Measurements from ENCODE around the gene PCNX2.
"Not testable (repeated sequence)": the region's sequence is repeated elsewhere in the genome, so short reads cannot be mapped to it uniquely, and the experiment has no call there.

Gene PCNX2

DNA sequence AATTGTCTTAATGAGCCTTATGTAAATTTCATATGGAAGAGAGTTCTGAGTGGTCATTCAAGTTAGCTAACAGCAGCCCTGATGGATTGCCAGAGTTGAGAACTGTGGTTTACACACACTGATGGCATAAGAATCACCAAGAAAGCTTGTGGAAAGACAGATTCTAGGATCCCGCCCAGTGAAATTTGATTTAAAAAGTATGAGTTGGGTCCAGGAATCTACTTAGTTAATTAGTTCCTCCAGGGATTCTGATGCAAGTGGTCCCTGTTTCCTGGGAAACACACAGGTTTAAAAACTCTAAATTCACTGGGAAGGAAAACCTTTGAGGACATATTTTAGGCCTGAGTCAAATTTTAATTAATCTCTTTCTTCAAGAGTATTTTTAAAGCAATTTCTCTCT lies 200.8 kb downstream of the PCNX2 start:
- DNase-seq: no peak

DNA sequence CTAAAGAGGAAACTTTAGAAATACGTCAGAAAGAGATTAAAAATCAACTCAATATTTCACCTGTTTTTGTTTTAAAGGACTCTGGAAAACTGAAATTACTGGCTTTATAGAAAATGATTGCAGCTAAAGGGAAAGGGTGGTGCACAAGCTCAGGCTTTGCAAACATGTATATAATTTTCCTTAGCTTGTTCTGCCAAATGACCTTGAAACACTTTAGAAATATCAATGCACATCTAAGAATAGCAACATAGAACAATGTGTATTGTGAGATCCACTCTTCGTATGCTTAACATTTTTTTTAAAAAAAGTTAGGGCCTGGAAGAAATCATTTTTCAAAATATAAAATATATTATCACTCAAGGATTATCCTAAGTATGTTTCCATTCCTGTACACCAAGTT lies 201.3 kb downstream of the PCNX2 start:
- no peak for DNase-seq

- no peak for DNase-seq
These were observed 204.6 kb downstream of the PCNX2 start for GRCh38 chr1:233090746-233091494.

DNA sequence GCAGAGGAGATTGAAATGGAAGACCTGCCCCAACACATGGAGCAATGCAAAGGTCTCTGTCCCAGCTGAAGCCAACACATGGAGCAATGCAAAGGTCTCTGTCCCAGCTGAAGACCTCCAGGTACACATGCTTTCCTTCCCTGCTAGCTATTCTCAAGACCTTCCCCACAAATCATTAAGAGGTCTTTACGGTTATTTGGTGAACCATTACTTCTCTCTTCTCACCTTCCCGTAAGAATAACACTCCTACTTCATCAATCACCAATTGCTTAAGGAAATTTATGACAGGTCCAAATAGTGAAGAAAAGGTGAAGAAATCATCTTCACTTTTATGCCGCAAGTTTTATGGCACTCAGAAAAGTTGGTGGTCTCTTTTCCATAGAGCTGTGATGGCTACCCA lies 206.3 kb downstream of the PCNX2 start:
- DNase-seq: no peak

DNA sequence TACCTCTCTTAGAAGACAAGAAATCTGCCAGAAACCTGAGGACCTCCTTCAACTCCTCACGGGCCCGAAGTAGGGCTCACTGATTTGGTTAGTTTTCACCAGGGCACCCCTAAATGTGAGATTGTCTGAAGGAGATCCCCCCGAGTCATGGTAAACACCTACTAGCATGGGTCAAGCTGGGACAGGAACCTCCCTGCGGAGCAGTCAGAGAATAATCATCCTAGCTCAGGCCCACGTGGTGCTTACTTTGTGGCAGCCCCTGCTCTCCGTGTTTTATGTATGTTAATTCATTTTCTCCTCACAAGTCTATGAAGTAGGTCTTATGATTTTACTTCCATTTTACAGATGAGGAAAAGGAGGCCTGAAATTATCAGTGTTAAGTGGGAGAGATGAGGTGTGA lies 206.9 kb downstream of the PCNX2 start:
- DNase-seq: no peak

DNA sequence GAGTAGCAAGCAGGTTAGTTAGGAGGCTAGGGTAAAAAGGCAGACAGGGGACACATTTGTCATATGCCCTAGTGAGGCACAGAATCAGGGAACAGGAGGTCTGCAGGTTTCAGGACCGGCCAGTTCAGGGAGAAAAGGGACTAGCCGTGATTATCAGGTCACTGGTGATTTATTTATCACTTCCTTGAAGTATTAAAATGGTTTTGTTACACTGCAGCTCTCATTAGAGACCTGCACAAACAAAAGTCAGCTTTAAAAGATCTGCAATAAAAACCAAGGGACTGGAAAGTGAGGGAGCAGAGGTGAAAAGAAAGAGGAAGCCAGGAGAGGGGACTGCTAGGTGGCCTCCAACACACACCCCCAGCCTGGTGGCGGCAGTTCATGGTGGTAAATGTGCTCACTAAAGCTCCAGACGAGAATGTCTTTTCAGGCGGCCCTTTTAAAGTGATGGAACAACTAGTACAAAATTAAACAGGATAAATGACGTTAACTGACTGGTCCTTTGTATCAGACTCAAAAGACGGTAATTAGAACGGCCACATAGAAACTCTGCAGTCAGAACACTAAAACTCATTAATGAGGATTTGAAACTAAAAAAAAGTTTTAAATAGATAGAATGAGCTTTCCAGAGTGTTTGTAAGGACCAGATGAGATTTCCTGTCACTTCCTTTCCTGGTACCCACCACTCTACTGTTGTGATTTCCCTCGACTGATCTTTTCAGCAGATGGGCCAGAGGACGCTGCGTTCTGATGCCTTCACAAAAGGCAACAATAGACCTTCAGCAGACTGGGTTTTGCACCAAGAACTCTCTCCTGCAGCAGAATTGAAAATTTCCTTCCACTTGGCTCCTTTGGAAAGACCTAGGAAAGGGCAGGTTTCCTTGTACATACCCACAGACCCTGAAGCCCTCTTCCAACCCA lies 208.3 kb downstream of the PCNX2 start:
- no peak for DNase-seq

GRCh38 chr1:233085566-233085965 lies 210.0 kb downstream of the PCNX2 start:
- no peak for DNase-seq

- no peak for DNase-seq
These were observed 212.6 kb downstream of the PCNX2 start for GRCh38 chr1:233082778-233083550.

DNA sequence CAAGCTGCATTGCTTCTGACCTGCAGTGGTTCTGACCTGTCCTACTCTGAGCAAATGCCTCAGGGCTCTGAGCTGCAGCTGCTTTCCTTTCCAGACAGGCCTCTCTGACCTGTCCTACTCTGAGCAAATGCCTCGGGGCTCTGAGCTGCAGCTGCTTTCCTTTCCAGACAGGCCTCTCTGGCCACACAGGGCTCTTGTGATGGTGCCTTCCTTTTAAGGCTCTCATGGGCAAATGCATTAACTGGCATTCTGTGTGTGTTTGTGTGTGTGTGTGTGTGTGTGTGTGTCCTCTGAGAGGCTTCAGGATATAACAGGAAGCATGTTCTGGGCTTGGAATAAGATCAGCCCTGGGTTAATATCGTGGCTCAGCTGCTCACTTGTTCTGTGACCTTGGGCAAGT lies 213.8 kb downstream of the PCNX2 start:
- no peak for DNase-seq

- not testable (repeated sequence) for DNase-seq
These were observed 214.7 kb downstream of the PCNX2 start for GRCh38 chr1:233080827-233081226.

GRCh38 chr1:233080286-233080685 lies 215.2 kb downstream of the PCNX2 start:
- DNase-seq: no peak

DNA sequence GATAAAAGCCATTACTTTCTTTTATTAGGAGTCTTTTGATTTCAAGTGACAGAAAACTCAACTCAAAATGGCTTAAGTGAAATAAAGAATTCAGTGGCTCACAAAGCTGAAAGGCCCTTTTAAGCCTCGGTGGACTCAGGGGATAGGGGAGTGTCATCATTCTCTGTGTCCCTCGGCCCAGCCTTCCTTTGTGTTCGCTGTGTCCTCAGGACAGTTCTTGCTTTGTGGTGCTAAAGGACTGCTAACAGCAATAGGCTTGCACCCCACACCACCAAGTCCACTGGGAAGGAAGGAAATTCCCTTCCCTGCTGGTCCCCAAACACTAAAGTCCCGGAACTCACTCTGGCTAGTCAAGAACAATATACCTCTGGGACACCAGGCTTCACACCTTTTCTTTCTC lies 216.0 kb downstream of the PCNX2 start:
- no peak for DNase-seq

GRCh38 chr1:233078396-233078795 lies 217.1 kb downstream of the PCNX2 start:
- DNase-seq: no peak

DNA sequence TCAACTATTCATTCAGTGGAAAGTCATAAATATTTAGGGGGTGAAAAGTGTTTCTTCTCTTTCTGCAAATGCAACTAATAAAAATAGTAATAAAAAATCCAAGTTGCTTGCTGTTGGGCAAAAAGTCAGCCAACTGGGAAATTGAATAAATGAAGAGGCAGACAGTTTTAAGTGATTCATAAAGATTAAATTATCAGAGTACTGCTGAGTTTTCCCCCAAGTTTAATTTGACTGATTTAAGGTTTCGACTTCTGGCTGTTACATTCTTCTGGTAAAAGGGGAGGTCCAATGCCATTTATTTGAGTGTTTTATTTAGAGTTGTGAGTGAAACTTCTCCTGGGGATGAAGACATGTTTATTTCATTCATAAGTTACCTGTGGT lies 219.6 kb downstream of the PCNX2 start:
- DNase-seq: no peak

GRCh38 chr1:233066087-233066486 lies 229.4 kb downstream of the PCNX2 start:
- no peak for DNase-seq

- no peak for DNase-seq
These were observed 229.8 kb downstream of the PCNX2 start for GRCh38 chr1:233065685-233066084.

GRCh38 chr1:233064988-233065387 lies 230.5 kb downstream of the PCNX2 start:
- no peak for DNase-seq

- DNase-seq: no peak
These were observed 232.1 kb downstream of the PCNX2 start for GRCh38 chr1:233063462-233063861.

DNA sequence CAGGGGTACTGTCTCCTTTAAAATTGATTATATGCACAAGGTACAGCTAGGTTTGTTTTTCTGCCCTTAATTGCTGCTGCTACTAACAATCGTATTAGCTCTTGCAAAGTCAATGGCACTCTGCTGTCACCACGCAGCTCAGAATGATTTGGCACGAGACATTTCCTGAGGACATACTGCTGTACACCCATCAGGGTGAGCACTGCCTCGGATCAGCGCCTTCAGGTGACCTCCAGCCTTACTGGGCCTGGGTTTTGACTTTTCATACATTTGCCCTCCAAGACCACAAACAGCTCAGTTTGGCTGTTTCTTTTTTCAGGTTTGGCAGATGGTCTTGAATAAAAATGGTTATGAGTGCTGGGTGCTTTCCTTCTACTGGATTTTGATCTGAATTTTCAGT lies 234.3 kb downstream of the PCNX2 start:
- DNase-seq: no peak

DNA sequence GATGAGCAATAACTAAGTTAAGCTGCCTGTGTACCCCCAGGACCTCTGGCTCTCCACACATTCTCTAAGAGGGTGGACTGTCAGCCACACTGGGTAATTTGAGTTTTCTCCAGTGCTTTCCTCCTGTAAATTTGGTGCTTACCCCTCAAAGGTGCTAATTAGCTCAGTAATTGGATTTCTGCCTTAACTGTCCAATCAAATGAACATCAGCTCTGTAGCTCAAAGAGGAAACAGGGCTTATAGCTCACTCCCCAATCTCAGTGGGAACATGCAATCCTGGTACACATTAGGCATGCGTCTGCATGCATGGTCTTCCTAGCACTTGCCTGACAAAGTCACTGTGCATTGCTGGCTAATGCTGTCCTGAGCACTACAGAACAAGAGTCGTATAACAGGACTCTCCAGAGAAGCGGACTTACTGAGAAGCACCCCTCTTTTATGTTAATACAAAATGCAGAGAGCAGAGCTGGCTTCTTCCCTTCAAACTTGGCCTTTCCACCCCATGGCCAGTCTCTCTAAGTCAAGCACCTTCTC lies 235.0 kb downstream of the PCNX2 start:
- no peak for DNase-seq

- no peak for DNase-seq
These were observed 237.7 kb downstream of the PCNX2 start for GRCh38 chr1:233057836-233058235.

DNA sequence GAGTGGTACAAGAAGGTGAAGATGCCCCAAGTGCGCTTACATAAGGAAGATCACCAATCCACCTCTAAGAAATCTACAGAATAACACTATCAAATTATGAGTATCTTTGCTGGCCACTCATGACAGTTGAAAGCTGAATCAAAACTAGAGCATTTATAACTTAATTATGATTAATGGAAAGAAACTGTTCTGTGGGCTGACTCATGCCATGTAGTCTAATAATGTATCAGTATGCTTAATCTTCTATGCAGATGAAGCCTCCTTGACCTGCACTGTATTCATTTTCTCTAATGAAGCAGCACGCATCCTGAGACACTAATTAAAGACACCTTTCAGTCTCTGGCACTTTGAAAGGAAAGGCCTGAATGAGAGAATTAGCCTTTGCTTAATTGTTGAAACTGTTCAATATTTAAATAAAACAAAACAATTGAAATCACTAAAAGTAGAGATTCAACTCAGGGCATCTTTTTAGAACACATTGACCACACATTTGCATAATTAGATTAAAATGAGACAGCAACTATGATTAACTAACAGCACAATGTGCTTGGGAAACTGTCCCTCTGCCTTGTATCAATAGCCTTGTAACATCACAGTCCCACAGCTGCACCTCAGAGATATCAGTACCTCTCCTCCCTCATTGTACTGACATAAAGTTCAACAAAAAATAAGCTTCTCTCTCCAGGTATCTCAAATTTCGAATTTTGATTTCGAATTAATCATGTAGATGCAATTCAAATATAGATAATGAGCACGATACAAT lies 239.5 kb downstream of the PCNX2 start:
- no peak for DNase-seq
